HG02623 (cell line): Measurements from ENCODE around the gene AZU1.

ENCODE experiments used
- ATAC-seq: cut with Tn5 transposase; IDR thresholded peaks from one replicate; pipeline ENCODE4 v1.9.1; 2021; ENCODE audit warnings: moderate library complexity; ENCODE audit not compliant: unreplicated experiment

The AZU1 gene

GRCh38 chr19:796692-797527 is 30.7 kb upstream of the AZU1 start, which contains the start of gene PTBP1:
PTBP1 (plus strand) TSS chr19:797452; CDS start chr19:797498, 46 bp downstream.
- peak; percentile 76 for ATAC-seq

GRCh38 chr19:797528-798414 is 29.9 kb upstream of the AZU1 start:
- peak; percentile 42 for ATAC-seq

DNA sequence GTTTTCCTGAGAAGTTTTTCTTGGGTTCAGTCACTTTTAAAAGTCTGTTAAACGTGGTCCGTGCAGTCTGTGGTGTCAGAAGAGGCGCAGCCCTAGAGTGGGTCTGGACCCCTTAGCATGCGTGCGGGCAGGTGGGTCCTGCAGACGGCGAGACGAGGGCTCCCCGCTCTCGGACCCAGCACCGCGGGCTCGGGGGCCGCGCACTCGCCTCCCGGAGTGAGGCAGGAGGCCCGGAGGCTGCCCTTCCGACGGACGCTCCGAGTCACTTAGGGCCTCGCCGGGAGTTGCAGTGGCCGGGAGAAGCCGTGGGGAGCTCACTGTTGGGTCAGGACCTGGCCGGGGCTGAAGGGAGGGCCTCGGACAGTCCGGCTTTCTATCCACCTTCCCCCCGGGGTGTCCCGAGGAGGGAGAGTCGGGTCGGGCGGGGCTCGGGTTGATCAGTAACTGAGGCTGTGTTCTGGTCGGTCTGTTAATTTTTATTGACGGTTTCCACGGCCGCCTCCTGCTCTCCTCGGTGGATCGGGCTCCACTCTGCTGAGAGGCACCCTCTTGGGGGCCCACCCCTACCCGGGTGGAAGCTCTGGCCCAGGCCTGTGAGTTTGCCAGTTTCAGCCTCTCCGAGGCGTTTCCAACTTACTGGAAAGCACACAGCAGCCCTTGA is 29.1 kb upstream of the AZU1 start:
- no peak for ATAC-seq

- no peak for ATAC-seq
Observed at GRCh38 chr19:799076-799881, 28.4 kb upstream of the AZU1 start.

- no peak for ATAC-seq
Observed at GRCh38 chr19:800360-801029, 27.1 kb upstream of the AZU1 start.

- ATAC-seq, result no peak
Observed at GRCh38 chr19:801030-801860, 26.4 kb upstream of the AZU1 start.

GRCh38 chr19:801861-802497 is 25.7 kb upstream of the AZU1 start:
- ATAC-seq, result no peak

- no peak for ATAC-seq
Observed at GRCh38 chr19:802498-803098, 25.0 kb upstream of the AZU1 start.

DNA sequence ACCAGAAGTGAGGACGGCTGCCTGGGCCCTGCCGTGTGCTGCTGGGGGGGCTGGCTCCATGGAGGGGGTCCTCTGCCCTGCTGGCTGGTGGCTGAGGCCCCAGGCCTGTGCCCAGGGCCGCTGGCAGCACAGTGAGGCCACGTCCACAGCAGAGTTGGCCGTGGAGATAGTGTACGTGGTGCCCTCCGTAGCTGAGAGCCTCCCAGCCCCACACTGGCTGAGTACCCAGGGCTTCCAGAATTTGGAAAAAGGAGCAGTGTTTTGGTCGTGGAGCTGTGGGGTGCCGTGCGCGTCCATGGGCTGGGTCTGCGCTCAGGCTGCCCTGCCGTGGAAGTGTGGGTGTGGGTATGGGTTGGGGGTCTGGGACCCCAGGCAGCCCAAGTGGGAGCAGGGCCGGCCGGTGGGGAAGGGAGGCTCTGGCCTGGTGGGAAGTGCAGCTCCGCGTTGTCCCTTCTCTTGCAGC is 24.5 kb upstream of the AZU1 start:
- no peak for ATAC-seq

DNA sequence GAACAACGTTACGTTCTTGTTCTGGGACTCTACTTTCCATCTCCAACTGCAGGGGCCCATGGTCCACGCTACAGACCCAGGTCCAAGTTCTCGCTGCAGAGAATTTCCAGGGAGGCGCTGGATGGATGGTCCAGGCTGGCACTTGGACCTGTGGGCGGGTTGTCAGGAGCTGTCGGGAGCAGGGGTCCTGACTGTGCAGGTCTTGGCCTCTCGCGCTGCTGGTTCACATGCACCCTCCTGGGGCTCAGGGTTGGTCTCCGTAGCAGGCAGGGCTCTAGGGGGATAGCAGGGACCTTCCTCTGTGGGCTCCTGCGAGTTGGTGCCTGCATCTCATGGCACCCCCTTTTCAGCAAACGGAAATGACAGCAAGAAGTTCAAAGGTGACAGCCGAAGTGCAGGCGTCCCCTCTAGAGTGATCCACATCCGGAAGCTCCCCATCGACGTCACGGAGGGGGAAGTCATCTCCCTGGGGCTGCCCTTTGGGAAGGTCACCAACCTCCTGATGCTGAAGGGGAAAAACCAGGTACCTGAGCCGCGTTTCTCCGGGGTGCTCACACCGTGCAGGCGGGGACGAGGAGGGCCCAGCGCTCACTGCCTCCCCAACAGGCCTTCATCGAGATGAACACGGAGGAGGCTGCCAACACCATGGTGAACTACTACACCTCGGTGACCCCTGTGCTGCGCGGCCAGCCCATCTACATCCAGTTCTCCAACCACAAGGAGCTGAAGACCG is 23.8 kb upstream of the AZU1 start:
- no peak for ATAC-seq

- no peak for ATAC-seq
Observed at GRCh38 chr19:804419-805165, 23.0 kb upstream of the AZU1 start.

DNA sequence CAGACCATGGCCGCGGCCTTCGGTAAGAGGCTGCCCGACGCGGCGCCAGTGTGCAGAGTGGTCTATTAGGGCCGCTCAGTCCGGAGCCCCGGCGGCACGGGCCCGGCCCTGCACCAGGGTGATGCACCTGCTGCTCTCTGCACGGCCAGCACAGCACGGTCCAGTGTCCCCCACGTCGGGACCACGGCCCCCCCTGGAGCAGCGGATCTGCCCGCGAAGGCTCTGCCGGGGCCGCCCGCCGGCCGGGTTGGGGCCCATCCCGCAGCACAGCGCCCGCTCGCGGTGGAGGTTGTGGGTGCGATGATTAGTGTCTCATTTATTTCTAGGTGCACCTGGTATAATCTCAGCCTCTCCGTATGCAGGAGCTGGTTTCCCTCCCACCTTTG is 22.5 kb upstream of the AZU1 start:
- no peak for ATAC-seq

- ATAC-seq, result no peak
Observed at GRCh38 chr19:805600-806550, 21.8 kb upstream of the AZU1 start.

GRCh38 chr19:806815-807421 is 20.7 kb upstream of the AZU1 start:
- no peak for ATAC-seq
